K562 (cell line): Measurements from ENCODE around the gene ANKRD27. TPM values are rescaled to one million over a fixed set of nuclear protein-coding genes. Genes with fewer than 3 reads are reported as not detected.
A peak's percentile ranks its signal among the peaks of the same experiment; 100 is the strongest.

Experiments
- CHD2 ChIP-seq: IDR thresholded peaks from 2 replicates; pipeline ENCODE4 v1.6.1; 2011; ENCODE audit warnings: low read depth, low read length
- CREB1 ChIP-seq, 2 experiments: sonication (generic) in 1 of 2; formaldehyde crosslinking in 1 of 2; IDR thresholded peaks; 2 replicates each; pipeline versions ENCODE4 v1.6.1 to v1.8.0; 2012 to 2022; ENCODE audit warnings: inconsistent platforms in 1 of 2, mild to moderate bottlenecking in 1 of 2, missing genetic modification reagents in 1 of 2, moderate library complexity in 1 of 2
- LARP7 ChIP-seq: fragments of 450-650 bp; IDR thresholded peaks from 2 replicates; pipeline ENCODE4 v1.6.1; 2016
- NFE2 ChIP-seq: IDR thresholded peaks from 2 replicates; pipeline ENCODE4 v1.6.1; 2014; ENCODE audit warnings: antibody characterized with exemption, low read depth
- RUNX1 ChIP-seq: sonication (generic); IDR thresholded peaks from 2 replicates; pipeline ENCODE4 v1.6.1; 2016; ENCODE audit warnings: antibody characterized with exemption, low read depth
- ZNF212 ChIP-seq: fragments of 450-650 bp; formaldehyde crosslinking; IDR thresholded peaks from 2 replicates; pipeline ENCODE4 v1.4.0; 2020; ENCODE audit warnings: mild to moderate bottlenecking
- ZNF449 ChIP-seq: fragments of 250-450 bp; sonication (Bioruptor Pico); IDR thresholded peaks from 2 replicates; pipeline ENCODE4 v1.8.0; 2022; ENCODE audit warnings: moderate library complexity, mild to moderate bottlenecking, inconsistent platforms
- ZNF561 ChIP-seq: fragments of 450-650 bp; formaldehyde crosslinking; conservative IDR thresholded peaks from 2 replicates; pipeline ENCODE4 v1.4.0; 2020; ENCODE audit warnings: mild to moderate bottlenecking, moderate library complexity
- ZNF584 ChIP-seq: fragments of 200-800 bp; sonication (Bioruptor generic); IDR thresholded peaks from 2 replicates; pipeline ENCODE4 v1.6.1; 2016; ENCODE audit warnings: low read depth, mild to moderate bottlenecking, missing genetic modification characterization, missing compliant biosample characterization
- polyA plus RNA-seq, 8 experiments: library from polyadenylated mRNA; depleted of rRNA in 4 of 8; stranded (reverse) in 5 of 8; unstranded in 3 of 8; fragments of >200 nt; fragmentation: Nextera tagmentation in 2 of 8; fragmentation: Illumina TruSeq in 1 of 8; extraction: Ambion mirVana in 2 of 8; extraction: Trizol in 1 of 8; gene quantifications; 2 replicates each; pipeline versions ENCODE4 v1.2.1 to v1.2.3, GENCODE V29; 2011 to 2014; ENCODE audit warnings: inconsistent platforms in 1 of 8, missing spikeins in 1 of 8
- total RNA-seq, 7 experiments: library from RNA; depleted of rRNA in 6 of 7; stranded (reverse); fragments of >200 nt in 6 of 7; fragmentation: Illumina TruSeq in 2 of 7; extraction: Trizol in 2 of 7; gene quantifications; 2 replicates each; pipeline versions ENCODE4 v1.2.1 to v1.2.3, GENCODE V29; 2011 to 2021; ENCODE audit warnings: low replicate concordance in 1 of 7
- TF ChIP-seq, protein P1 (sequence below): fragments of 250-450 bp; sonication (Bioruptor Pico); IDR thresholded peaks from 2 replicates; pipeline ENCODE4 v1.4.0; 2020
- TF ChIP-seq, protein P2 (sequence below): fragments of 450-650 bp; formaldehyde crosslinking; IDR thresholded peaks from 2 replicates; pipeline ENCODE4 v1.4.0; 2020; ENCODE audit warnings: mild to moderate bottlenecking, mixed read lengths
- TF ChIP-seq, protein P3 (sequence below): fragments of 450-650 bp; IDR thresholded peaks from 2 replicates; pipeline ENCODE4 v1.7.1; 2018; ENCODE audit warnings: mild to moderate bottlenecking, low read depth; ENCODE audit not compliant: partially characterized antibody
- TF ChIP-seq, protein P4 (sequence below): fragments of 450-650 bp; IDR thresholded peaks from 2 replicates; pipeline ENCODE4 v1.7.0; 2016; ENCODE audit warnings: borderline replicate concordance

Gene ANKRD27
- total and polyA plus RNA-seq, 9 of the 15 experiments (the other 6 are each of a cell fraction or from before 2014, with no cell fraction given), result 5.3 to 71.3 (median 54.2) TPM

- TF ChIP-seq, protein P1, sequence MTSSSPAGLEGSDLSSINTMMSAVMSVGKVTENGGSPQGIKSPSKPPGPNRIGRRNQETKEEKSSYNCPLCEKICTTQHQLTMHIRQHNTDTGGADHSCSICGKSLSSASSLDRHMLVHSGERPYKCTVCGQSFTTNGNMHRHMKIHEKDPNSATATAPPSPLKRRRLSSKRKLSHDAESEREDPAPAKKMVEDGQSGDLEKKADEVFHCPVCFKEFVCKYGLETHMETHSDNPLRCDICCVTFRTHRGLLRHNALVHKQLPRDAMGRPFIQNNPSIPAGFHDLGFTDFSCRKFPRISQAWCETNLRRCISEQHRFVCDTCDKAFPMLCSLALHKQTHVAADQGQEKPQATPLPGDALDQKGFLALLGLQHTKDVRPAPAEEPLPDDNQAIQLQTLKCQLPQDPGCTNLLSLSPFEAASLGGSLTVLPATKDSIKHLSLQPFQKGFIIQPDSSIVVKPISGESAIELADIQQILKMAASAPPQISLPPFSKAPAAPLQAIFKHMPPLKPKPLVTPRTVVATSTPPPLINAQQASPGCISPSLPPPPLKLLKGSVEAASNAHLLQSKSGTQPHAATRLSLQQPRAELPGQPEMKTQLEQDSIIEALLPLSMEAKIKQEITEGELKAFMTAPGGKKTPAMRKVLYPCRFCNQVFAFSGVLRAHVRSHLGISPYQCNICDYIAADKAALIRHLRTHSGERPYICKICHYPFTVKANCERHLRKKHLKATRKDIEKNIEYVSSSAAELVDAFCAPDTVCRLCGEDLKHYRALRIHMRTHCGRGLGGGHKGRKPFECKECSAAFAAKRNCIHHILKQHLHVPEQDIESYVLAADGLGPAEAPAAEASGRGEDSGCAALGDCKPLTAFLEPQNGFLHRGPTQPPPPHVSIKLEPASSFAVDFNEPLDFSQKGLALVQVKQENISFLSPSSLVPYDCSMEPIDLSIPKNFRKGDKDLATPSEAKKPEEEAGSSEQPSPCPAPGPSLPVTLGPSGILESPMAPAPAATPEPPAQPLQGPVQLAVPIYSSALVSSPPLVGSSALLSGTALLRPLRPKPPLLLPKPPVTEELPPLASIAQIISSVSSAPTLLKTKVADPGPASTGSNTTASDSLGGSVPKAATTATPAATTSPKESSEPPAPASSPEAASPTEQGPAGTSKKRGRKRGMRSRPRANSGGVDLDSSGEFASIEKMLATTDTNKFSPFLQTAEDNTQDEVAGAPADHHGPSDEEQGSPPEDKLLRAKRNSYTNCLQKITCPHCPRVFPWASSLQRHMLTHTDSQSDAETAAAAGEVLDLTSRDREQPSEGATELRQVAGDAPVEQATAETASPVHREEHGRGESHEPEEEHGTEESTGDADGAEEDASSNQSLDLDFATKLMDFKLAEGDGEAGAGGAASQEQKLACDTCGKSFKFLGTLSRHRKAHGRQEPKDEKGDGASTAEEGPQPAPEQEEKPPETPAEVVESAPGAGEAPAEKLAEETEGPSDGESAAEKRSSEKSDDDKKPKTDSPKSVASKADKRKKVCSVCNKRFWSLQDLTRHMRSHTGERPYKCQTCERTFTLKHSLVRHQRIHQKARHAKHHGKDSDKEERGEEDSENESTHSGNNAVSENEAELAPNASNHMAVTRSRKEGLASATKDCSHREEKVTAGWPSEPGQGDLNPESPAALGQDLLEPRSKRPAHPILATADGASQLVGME, result no peak
- TF ChIP-seq, protein P2, sequence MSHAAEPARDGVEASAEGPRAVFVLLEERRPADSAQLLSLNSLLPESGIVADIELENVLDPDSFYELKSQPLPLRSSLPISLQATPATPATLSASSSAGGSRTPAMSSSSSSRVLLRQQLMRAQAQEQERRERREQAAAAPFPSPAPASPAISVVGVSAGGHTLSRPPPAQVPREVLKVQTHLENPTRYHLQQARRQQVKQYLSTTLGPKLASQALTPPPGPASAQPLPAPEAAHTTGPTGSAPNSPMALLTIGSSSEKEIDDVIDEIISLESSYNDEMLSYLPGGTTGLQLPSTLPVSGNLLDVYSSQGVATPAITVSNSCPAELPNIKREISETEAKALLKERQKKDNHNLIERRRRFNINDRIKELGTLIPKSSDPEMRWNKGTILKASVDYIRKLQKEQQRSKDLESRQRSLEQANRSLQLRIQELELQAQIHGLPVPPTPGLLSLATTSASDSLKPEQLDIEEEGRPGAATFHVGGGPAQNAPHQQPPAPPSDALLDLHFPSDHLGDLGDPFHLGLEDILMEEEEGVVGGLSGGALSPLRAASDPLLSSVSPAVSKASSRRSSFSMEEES (CRISPR knock-in tag), result no peak
- TF ChIP-seq ZNF212 (CRISPR knock-in tag) (no peak), NFE2 (peak; percentile 83), ZNF449 (CRISPR knock-in tag) (no peak), RUNX1 (peak; percentile 92), ZNF584 (CRISPR knock-in tag) (peak; percentile 50; the same call in 1 of the 2 replicates), CREB1 (IDR thresholded peaks at IDR 0.05) (no peak), CREB1 (CRISPR knock-in tag; IDR thresholded peaks at IDR 0.05) (peak; percentile 16; the same call in 1 of the 2 replicates), ZNF561 (no peak), LARP7 (no peak), CHD2 (no peak)
- TF ChIP-seq, protein P3, sequence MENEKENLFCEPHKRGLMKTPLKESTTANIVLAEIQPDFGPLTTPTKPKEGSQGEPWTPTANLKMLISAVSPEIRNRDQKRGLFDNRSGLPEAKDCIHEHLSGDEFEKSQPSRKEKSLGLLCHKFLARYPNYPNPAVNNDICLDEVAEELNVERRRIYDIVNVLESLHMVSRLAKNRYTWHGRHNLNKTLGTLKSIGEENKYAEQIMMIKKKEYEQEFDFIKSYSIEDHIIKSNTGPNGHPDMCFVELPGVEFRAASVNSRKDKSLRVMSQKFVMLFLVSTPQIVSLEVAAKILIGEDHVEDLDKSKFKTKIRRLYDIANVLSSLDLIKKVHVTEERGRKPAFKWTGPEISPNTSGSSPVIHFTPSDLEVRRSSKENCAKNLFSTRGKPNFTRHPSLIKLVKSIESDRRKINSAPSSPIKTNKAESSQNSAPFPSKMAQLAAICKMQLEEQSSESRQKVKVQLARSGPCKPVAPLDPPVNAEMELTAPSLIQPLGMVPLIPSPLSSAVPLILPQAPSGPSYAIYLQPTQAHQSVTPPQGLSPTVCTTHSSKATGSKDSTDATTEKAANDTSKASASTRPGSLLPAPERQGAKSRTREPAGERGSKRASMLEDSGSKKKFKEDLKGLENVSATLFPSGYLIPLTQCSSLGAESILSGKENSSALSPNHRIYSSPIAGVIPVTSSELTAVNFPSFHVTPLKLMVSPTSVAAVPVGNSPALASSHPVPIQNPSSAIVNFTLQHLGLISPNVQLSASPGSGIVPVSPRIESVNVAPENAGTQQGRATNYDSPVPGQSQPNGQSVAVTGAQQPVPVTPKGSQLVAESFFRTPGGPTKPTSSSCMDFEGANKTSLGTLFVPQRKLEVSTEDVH, result peak; percentile 45
- TF ChIP-seq, protein P4, sequence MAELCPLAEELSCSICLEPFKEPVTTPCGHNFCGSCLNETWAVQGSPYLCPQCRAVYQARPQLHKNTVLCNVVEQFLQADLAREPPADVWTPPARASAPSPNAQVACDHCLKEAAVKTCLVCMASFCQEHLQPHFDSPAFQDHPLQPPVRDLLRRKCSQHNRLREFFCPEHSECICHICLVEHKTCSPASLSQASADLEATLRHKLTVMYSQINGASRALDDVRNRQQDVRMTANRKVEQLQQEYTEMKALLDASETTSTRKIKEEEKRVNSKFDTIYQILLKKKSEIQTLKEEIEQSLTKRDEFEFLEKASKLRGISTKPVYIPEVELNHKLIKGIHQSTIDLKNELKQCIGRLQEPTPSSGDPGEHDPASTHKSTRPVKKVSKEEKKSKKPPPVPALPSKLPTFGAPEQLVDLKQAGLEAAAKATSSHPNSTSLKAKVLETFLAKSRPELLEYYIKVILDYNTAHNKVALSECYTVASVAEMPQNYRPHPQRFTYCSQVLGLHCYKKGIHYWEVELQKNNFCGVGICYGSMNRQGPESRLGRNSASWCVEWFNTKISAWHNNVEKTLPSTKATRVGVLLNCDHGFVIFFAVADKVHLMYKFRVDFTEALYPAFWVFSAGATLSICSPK, result no peak
Measured at GRCh38 chr19:32671883-32672593, 2.9 kb downstream of the ANKRD27 start (continued).
